Immature natural killer cell (primary cell): Measurements from ENCODE around the gene CDAN1. TPM values are rescaled to one million over a fixed set of nuclear protein-coding genes. Genes with fewer than 3 reads are reported as not detected.
"Not testable (repeated sequence)": the region's sequence is repeated elsewhere in the genome, so short reads cannot be mapped to it uniquely, and the experiment has no call there.

Source experiments
- DNase-seq, 3 donors: peaks; one replicate each; pipeline ENCODE4 v3.0.0; 2022; ENCODE audit warnings: mixed read lengths in 1 of 3
- H3K27ac Mint-ChIP-seq, 6 donors: one replicate each; pipeline ENCODE4 v1.8.0; 2020; ENCODE audit warnings: mixed read lengths in 6 of 6, mild to moderate bottlenecking in 5 of 6, inconsistent platforms in 4 of 6, moderate library complexity in 3 of 6
- H3K27me3 Mint-ChIP-seq, 3 donors: one replicate each; pipeline ENCODE4 v1.8.0; 2020 to 2021; ENCODE audit warnings: low read depth in 3 of 3, mild to moderate bottlenecking in 3 of 3, mixed read lengths in 3 of 3, moderate library complexity in 3 of 3, inconsistent platforms in 1 of 3
- H3K36me3 Mint-ChIP-seq, 3 donors: one replicate each; pipeline ENCODE4 v1.8.0; 2020; ENCODE audit warnings: mixed read lengths in 3 of 3, inconsistent platforms in 2 of 3, mild to moderate bottlenecking in 2 of 3
- H3K4me1 Mint-ChIP-seq, 2 donors: one replicate each; pipeline ENCODE4 v1.8.0; 2020; ENCODE audit warnings: inconsistent platforms in 2 of 2, mild to moderate bottlenecking in 2 of 2, mixed read lengths in 2 of 2, moderate library complexity in 1 of 2
- H3K4me3 Mint-ChIP-seq, 5 donors: one replicate each; pipeline ENCODE4 v1.8.0; 2020; ENCODE audit warnings: mild to moderate bottlenecking in 5 of 5, mixed read lengths in 5 of 5, inconsistent platforms in 3 of 5, moderate library complexity in 3 of 5
- H3K9me3 Mint-ChIP-seq, 6 donors: one replicate each; pipeline ENCODE4 v1.8.0; 2020; ENCODE audit warnings: mild to moderate bottlenecking in 6 of 6, mixed read lengths in 6 of 6, inconsistent platforms in 4 of 6, moderate library complexity in 3 of 6
- polyA plus RNA-seq, 3 donors: library from polyadenylated mRNA; unstranded; fragments of 300-500 nt; fragmentation: Illumina TruSeq; gene quantifications; one replicate each; pipeline ENCODE4 v1.2.3, GENCODE V29; 2021

Gene CDAN1, protein sequence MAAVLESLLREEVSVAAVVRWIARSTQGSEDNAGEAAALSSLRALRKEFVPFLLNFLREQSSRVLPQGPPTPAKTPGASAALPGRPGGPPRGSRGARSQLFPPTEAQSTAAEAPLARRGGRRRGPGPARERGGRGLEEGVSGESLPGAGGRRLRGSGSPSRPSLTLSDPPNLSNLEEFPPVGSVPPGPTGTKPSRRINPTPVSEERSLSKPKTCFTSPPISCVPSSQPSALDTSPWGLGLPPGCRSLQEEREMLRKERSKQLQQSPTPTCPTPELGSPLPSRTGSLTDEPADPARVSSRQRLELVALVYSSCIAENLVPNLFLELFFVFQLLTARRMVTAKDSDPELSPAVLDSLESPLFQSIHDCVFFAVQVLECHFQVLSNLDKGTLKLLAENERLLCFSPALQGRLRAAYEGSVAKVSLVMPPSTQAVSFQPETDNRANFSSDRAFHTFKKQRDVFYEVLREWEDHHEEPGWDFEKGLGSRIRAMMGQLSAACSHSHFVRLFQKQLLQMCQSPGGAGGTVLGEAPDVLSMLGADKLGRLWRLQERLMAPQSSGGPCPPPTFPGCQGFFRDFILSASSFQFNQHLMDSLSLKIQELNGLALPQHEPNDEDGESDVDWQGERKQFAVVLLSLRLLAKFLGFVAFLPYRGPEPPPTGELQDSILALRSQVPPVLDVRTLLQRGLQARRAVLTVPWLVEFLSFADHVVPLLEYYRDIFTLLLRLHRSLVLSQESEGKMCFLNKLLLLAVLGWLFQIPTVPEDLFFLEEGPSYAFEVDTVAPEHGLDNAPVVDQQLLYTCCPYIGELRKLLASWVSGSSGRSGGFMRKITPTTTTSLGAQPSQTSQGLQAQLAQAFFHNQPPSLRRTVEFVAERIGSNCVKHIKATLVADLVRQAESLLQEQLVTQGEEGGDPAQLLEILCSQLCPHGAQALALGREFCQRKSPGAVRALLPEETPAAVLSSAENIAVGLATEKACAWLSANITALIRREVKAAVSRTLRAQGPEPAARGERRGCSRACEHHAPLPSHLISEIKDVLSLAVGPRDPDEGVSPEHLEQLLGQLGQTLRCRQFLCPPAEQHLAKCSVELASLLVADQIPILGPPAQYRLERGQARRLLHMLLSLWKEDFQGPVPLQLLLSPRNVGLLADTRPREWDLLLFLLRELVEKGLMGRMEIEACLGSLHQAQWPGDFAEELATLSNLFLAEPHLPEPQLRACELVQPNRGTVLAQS
- 1 to 10 TPM; 3.9 to 8.2 (median 4.3) TPM for polyA plus RNA-seq

DNA sequence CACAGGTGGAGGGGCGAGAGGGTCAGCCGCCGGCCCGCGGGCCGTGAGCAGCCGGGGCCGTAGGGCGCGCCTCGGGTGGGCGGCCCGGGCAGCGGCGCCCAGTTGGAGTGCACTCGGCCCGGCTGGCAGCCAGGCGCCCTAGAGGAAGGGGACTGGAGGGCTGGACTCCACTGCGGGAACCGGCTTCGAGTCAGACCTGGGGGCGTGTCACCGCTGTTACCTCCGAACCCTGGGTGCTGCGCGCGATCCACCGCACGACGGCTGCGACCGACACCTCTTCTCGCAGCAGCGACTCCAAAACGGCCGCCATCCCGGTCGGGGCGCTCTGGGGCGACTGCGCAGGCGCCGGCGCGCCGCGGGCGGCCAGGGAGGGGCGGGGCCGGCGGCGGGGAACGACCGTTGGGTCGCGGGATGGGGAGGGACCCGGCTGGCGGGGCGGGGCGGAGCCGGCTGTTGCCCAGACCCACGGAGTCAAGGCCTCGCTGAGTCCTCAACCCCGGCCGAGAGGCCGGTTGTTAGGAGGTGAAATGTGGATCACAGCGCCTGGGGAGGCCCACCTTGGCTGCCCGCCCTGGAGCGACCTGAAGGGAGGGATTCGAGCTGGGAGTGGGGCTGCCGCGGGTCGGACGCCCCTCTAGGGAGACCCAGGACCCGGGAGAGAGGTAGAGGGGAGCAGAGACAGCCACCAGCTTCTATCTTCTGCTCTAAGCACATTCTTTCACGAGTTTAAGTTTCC lies at the start of gene CDAN1:
Gene CDAN1, minus strand, starts transcription at position 336 of the 736 bp plus-strand sequence. Its CDS starts 26 bp downstream, at position 310.
- DNase-seq, result peak; percentile 85 to 91 (median 88)
- Mint-ChIP-seq H3K4me3 (peak within 1 kb of the TSS; percentile 83 to 87 (median 86)), H3K36me3 (peaks cover 4 to 20% (median 9%) of the 10 kb centered on the region in 3 donors), H3K4me1 (peaks cover 12 to 16% of the 10 kb centered on the region in 2 donors), H3K9me3 (no peaks in the 10 kb centered on the region), H3K27me3 (peaks cover 0 to 5% (median 4%) of the 10 kb centered on the region in 3 donors), H3K27ac (peak within 1 kb of the TSS; percentile 12 to 90 (median 83))

GRCh38 chr15:42785569-42785968 lies 48.6 kb upstream of the CDAN1 start:
- Mint-ChIP-seq H3K27ac (no peak overlapping the region), H3K9me3 (no peaks in the 10 kb centered on the region), H3K36me3 (peaks cover 9 to 16% (median 13%) of the 10 kb centered on the region in 3 donors), H3K4me1 (no peaks in the 10 kb centered on the region), H3K27me3 (no peaks in the 10 kb centered on the region), H3K4me3 (no peak overlapping the region)
- DNase-seq, result no peak

DNA sequence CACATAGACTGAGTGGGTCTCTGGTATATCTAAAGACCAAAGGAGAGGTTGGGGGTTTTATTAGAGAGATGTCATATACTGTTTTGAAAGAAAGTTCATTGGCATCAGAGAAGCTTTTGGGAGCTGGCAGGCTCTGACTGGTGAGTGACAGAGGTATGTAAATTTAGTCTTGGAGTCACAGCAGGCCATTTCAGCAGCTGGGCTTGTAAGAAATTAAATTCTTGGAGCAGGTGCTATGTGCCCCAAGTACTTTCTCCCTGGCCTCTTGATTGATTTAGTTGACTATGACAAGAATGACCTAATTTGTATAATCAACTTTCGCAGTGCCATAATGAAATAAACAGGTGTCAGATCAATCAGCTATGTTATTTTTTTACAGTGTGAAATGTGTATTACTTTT lies 47.8 kb upstream of the CDAN1 start:
- no peak for DNase-seq
- Mint-ChIP-seq H3K9me3 (no peaks in the 10 kb centered on the region), H3K4me3 (no peak overlapping the region), H3K4me1 (no peaks in the 10 kb centered on the region), H3K27ac (no peak overlapping the region), H3K27me3 (no peaks in the 10 kb centered on the region), H3K36me3 (peaks cover 9 to 17% (median 13%) of the 10 kb centered on the region in 3 donors)

DNA sequence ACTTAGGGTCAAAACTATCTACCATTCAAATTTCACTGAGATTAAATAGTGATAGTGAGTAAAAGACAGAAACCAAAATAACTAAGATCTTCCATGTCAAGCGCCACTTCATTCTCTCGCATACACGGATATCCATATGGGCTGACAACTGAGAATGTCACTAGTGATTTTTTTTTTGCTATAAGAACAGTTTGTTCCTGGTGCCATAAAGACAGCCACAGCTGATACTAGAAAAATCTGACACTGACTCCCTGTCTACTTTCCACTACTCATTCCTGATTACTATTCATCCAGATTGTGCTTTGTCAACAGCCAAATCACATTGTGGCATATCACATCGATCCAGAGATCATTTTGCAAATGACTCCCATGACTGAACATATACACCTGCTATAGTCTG lies 45.8 kb upstream of the CDAN1 start:
- no peaks in the 10 kb centered on the region for H3K27me3 Mint-ChIP-seq
- H3K27ac Mint-ChIP-seq, result peak overlapping the region in 1 of 6 donors; percentile 58
- H3K36me3 Mint-ChIP-seq, result peaks cover 9 to 13% (median 13%) of the 10 kb centered on the region in 3 donors
- H3K4me1 Mint-ChIP-seq, result no peaks in the 10 kb centered on the region
- no peak overlapping the region for H3K4me3 Mint-ChIP-seq
- H3K9me3 Mint-ChIP-seq, result no peaks in the 10 kb centered on the region
- DNase-seq, result no peak

DNA sequence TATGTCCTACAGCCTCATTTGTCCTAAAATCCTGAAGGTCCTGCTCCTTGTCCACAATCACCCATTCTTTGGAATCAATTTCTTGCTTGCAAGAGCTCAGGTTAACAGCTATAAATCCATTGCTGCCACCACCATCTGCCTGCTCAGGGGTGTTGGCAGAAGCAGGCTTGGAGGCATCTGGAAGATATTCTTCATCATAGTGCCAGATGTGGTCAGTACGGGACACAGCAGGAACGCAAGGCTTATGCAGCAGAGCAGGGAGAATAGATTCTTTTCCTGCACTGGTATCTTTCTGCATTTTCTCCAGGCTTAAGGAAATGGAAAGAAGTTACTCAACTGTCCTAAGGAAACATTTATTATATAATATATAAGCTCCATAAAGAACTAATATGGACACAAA lies 38.5 kb upstream of the CDAN1 start:
- no peak for DNase-seq
- Mint-ChIP-seq H3K36me3 (peaks cover 15 to 23% (median 16%) of the 10 kb centered on the region in 3 donors), H3K4me1 (no peaks in the 10 kb centered on the region), H3K4me3 (no peak overlapping the region), H3K27me3 (no peaks in the 10 kb centered on the region), H3K27ac (no peak overlapping the region), H3K9me3 (no peaks in the 10 kb centered on the region)

DNA sequence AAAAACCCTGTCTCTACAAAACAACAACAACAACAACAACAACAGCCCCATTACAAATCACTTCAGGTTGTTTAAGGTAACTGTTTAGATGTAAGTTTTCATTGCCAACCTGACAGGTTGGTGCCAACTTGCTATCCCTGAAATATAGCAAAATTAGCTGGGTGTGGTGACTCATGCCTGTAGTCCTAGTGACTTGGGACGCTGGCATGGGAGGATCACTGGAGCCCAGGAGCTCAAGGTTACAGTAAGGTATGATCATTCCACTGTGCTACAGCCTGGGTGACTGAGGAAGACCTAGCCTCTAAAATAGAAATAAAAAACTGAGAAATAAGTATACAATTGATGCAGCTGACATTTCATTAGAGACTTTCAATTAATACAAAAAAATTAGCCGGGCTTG lies 36.0 kb upstream of the CDAN1 start:
- no peak overlapping the region for H3K4me3 Mint-ChIP-seq
- peaks cover 16 to 36% (median 27%) of the 10 kb centered on the region in 3 donors for H3K36me3 Mint-ChIP-seq
- peaks cover 0 to 2% (median 0%) of the 10 kb centered on the region in 6 donors for H3K9me3 Mint-ChIP-seq
- peaks cover 5 to 9% of the 10 kb centered on the region in 2 donors for H3K4me1 Mint-ChIP-seq
- no peaks in the 10 kb centered on the region for H3K27me3 Mint-ChIP-seq
- H3K27ac Mint-ChIP-seq, result no peak overlapping the region
- DNase-seq, result no peak

DNA sequence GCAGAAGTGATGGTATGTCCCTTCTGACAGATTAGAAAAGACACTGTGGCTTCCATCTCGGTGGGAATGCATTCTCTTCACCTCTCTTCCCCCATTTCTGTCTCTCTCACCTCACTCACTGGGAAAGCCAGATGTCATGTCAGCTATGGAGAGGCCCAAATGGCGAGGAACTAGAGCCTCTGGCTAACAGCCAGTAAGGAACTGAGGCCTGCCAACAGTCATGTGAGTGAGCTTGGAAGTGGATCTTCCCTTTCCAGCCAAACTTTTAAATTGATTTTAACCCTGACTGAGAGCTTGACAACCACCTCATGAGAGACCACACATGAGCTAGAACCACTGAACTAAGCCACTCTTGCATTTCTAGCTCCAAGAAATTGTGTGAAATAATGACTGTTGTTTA lies 35.2 kb upstream of the CDAN1 start:
- no peaks in the 10 kb centered on the region for H3K27me3 Mint-ChIP-seq
- no peak overlapping the region for H3K4me3 Mint-ChIP-seq
- no peak for DNase-seq
- no peak overlapping the region for H3K27ac Mint-ChIP-seq
- peaks cover 17 to 43% (median 27%) of the 10 kb centered on the region in 3 donors for H3K36me3 Mint-ChIP-seq
- peaks cover 0 to 4% (median 0%) of the 10 kb centered on the region in 6 donors for H3K9me3 Mint-ChIP-seq
- H3K4me1 Mint-ChIP-seq, result peaks cover 5 to 9% of the 10 kb centered on the region in 2 donors

DNA sequence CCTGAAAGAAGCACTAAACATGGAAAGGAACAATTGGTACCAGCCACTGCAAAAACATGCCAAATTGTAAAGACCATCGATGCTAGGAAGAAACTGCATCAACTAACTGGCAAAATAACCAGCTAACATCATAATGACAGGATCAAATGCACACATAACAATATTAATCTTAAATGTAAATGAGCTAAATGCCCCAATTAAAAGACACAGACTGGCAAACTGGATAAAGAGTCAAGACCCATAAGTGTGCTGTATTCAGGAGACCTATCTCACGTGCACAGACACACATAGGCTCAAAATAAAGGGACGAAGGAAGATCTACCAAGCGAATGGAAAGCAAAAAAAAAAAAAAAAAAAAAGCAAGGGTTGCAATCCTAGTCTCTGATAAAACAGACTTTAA lies 29.2 kb upstream of the CDAN1 start:
- not testable (repeated sequence) for H3K27ac Mint-ChIP-seq, H3K27me3 Mint-ChIP-seq, H3K4me1 Mint-ChIP-seq, H3K4me3 Mint-ChIP-seq, DNase-seq
- H3K36me3 Mint-ChIP-seq, result peaks cover 20 to 52% (median 50%) of the 10 kb centered on the region in 3 donors
- H3K9me3 Mint-ChIP-seq, result peaks cover 12 to 30% (median 18%) of the 10 kb centered on the region in 6 donors

GRCh38 chr15:42764154-42764731 lies 27.3 kb upstream of the CDAN1 start:
- H3K27me3 Mint-ChIP-seq, H3K4me1 Mint-ChIP-seq, H3K27ac Mint-ChIP-seq, DNase-seq, H3K4me3 Mint-ChIP-seq: not testable (repeated sequence)
- Mint-ChIP-seq H3K36me3 (peaks cover 29 to 55% (median 54%) of the 10 kb centered on the region in 3 donors), H3K9me3 (peaks cover 23 to 49% (median 32%) of the 10 kb centered on the region in 6 donors)

DNA sequence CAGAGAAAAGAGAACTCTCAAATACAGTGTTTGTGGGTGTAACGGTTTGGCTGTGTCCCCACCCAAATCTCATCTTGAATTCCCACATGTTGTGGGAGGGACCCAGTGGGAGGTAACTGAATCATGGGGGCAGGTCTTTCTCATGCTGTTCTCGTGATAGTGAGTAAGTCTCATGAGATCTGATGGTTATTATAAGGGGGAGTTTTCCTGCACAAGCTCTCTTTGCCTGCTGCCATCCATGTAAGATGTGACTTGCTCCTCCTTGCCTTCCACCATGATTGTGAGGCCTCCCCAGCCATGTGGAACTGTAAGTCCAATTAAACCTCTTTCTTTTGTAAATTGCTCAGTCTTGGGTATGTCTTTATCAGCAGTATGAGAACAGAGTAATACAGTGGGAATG lies 24.9 kb upstream of the CDAN1 start:
- H3K4me1 Mint-ChIP-seq, DNase-seq, H3K27ac Mint-ChIP-seq, H3K4me3 Mint-ChIP-seq, H3K27me3 Mint-ChIP-seq: not testable (repeated sequence)
- Mint-ChIP-seq H3K9me3 (peaks cover 21 to 45% (median 31%) of the 10 kb centered on the region in 6 donors), H3K36me3 (peaks cover 24 to 52% (median 39%) of the 10 kb centered on the region in 3 donors)

DNA sequence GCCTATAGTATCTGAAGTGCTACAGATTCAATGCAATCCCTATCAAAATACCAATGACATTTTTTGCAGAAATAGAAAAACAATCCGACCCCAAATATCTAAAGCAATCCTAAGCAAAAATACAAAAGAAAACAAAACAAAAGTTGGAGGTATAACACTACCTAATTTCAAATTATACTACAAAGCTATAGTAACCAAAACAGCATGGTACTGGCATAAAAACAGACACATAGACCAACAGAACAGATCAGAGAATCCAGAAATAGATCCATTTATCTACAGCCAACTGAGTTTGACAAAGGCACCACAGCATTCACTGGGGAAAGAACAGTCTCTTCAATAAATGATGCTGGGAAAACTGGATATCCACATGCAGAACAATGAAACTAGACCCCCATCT lies 23.8 kb upstream of the CDAN1 start:
- peaks cover 0 to 5% of the 10 kb centered on the region in 2 donors for H3K4me1 Mint-ChIP-seq
- H3K27me3 Mint-ChIP-seq, result no peaks in the 10 kb centered on the region
- no peak for DNase-seq
- peaks cover 19 to 34% (median 30%) of the 10 kb centered on the region in 6 donors for H3K9me3 Mint-ChIP-seq
- peaks cover 21 to 44% (median 35%) of the 10 kb centered on the region in 3 donors for H3K36me3 Mint-ChIP-seq
- no peak overlapping the region for H3K27ac Mint-ChIP-seq
- H3K4me3 Mint-ChIP-seq, result no peak overlapping the region

GRCh38 chr15:42759093-42759492 lies 22.2 kb upstream of the CDAN1 start:
- no peak overlapping the region for H3K4me3 Mint-ChIP-seq
- peaks cover 19 to 30% (median 27%) of the 10 kb centered on the region in 6 donors for H3K9me3 Mint-ChIP-seq
- H3K27ac Mint-ChIP-seq, result no peak overlapping the region
- no peak for DNase-seq
- peaks cover 21 to 34% (median 28%) of the 10 kb centered on the region in 3 donors for H3K36me3 Mint-ChIP-seq
- peaks cover 0 to 5% of the 10 kb centered on the region in 2 donors for H3K4me1 Mint-ChIP-seq
- no peaks in the 10 kb centered on the region for H3K27me3 Mint-ChIP-seq
